Activated CD4-positive, CD25-positive, alpha-beta regulatory T cell (primary cell): ENCODE data around the gene ZNF648.
"Not testable (repeated sequence)": the region's sequence is repeated elsewhere in the genome, so short reads cannot be mapped to it uniquely, and the experiment has no call there.

Experiments
- DNase-seq, 4 experiments: peaks; one replicate each; lab custom pipeline; 2025; lab: John Stamatoyannopoulos, UW

Gene ZNF648

GRCh38 chr1:182061594-182061993 lies at the start of gene ZNF648:
Gene ZNF648, minus strand, starts transcription at chr1:182061712. Its CDS starts 3,702 bp downstream, at chr1:182058010.
- DNase-seq: no peak

GRCh38 chr1:182110635-182111034 lies 49.1 kb upstream of the ZNF648 start:
- no peak for DNase-seq

GRCh38 chr1:182109771-182110170 lies 48.3 kb upstream of the ZNF648 start:
- no peak for DNase-seq

GRCh38 chr1:182107209-182107608 lies 45.7 kb upstream of the ZNF648 start:
- DNase-seq: no peak

GRCh38 chr1:182102043-182102416 lies 40.5 kb upstream of the ZNF648 start:
- DNase-seq: no peak

GRCh38 chr1:182101415-182102042 lies 40.0 kb upstream of the ZNF648 start:
- DNase-seq: no peak

GRCh38 chr1:182098301-182098700 lies 36.8 kb upstream of the ZNF648 start:
- no peak for DNase-seq

GRCh38 chr1:182095946-182096345 lies 34.4 kb upstream of the ZNF648 start:
- DNase-seq: no peak

GRCh38 chr1:182094514-182095005 lies 33.0 kb upstream of the ZNF648 start:
- DNase-seq: not testable (repeated sequence)

- no peak for DNase-seq
Measured at GRCh38 chr1:182093781-182094180, 32.3 kb upstream of the ZNF648 start.

GRCh38 chr1:182092336-182092735 lies 30.8 kb upstream of the ZNF648 start:
- no peak for DNase-seq

GRCh38 chr1:182091083-182091482 lies 29.6 kb upstream of the ZNF648 start:
- no peak for DNase-seq

GRCh38 chr1:182087719-182088350 lies 26.3 kb upstream of the ZNF648 start:
- no peak for DNase-seq

- no peak for DNase-seq
Measured at GRCh38 chr1:182087304-182087703, 25.8 kb upstream of the ZNF648 start.

- DNase-seq: no peak
Measured at GRCh38 chr1:182086620-182087019, 25.1 kb upstream of the ZNF648 start.

GRCh38 chr1:182086136-182086535 lies 24.6 kb upstream of the ZNF648 start:
- DNase-seq: no peak

- no peak for DNase-seq
Measured at GRCh38 chr1:182085726-182086125, 24.2 kb upstream of the ZNF648 start.

- DNase-seq: peak; percentile 49 to 65 (median 58)
Measured at GRCh38 chr1:182084487-182085316, 23.2 kb upstream of the ZNF648 start.

- no peak for DNase-seq
Measured at GRCh38 chr1:182083851-182084486, 22.5 kb upstream of the ZNF648 start.

- no peak for DNase-seq
Measured at GRCh38 chr1:182080955-182081582, 19.6 kb upstream of the ZNF648 start.

- no peak for DNase-seq
Measured at GRCh38 chr1:182080040-182080439, 18.5 kb upstream of the ZNF648 start.

GRCh38 chr1:182071924-182072323 lies 10.4 kb upstream of the ZNF648 start:
- no peak for DNase-seq
